Measurements from ENCODE around the gene HDC. TPM values are rescaled to one million over a fixed set of nuclear protein-coding genes. Genes with fewer than 3 reads are reported as not detected.

HDC gene
- total RNA-seq, 2 experiments from 2014 or later, result not detected

- Histone ChIP-seq H3K79me2 (ENCODE audit: insufficient read depth, low read depth, low read length) (no peaks in the 10 kb centered on the region), H2AFZ (ENCODE audit: low read length) (no peak overlapping the region), H3K4me2 (ENCODE audit: low read length) (no peak overlapping the region), H3K9me3 (ENCODE audit: low read length) (no peaks in the 10 kb centered on the region), H3K9me2 (ENCODE audit: insufficient read depth, low read length) (no peaks in the 10 kb centered on the region), H3K4me1 (ENCODE audit: insufficient read depth, low read length, poor library complexity, severe bottlenecking) (no peaks in the 10 kb centered on the region), H4K20me1 (ENCODE audit: insufficient read depth, low read length) (no peaks in the 10 kb centered on the region), H3K36me3 (ENCODE audit: insufficient read depth, low read length) (no peaks in the 10 kb centered on the region), H3K27ac (ENCODE audit: low read depth, low read length, poor library complexity, severe bottlenecking) (no peak overlapping the region), H3K4me3 (ENCODE audit: low read depth, low read length, poor library complexity, severe bottlenecking) (no peak overlapping the region)
- CTCF ChIA-PET (ENCODE audit: unreplicated experiment), result no interaction called here
- BruUV-seq (replicated peaks), result no TSS peak
- no peak for DNase-seq (ENCODE audit: low spot score)
- TF ChIP-seq CTCF (conservative IDR thresholded peaks at IDR 0.05; ENCODE audit: low read length), result no peak
- no peak for TF ChIP-seq EZH2phosphoT487 (IDR thresholded peaks at IDR 0.05; ENCODE audit: borderline replicate concordance, low read depth, low read length)
- intact Hi-C loops (cut with micrococcal nuclease; ENCODE audit: unreplicated experiment), result no loop called here
- POLR2A ChIA-PET, result no interaction called here
These were observed 63.5 kb downstream of the HDC start for GRCh38 chr15:50202003-50202402.

- Histone ChIP-seq H3K4me1 (ENCODE audit: insufficient read depth, low read length, poor library complexity, severe bottlenecking) (peaks cover 36% of the 10 kb centered on the region), H3K4me3 (ENCODE audit: low read depth, low read length, poor library complexity, severe bottlenecking) (no peak overlapping the region), H3K9me2 (ENCODE audit: insufficient read depth, low read length) (no peaks in the 10 kb centered on the region), H3K79me2 (ENCODE audit: insufficient read depth, low read depth, low read length) (no peaks in the 10 kb centered on the region), H3K36me3 (ENCODE audit: insufficient read depth, low read length) (no peaks in the 10 kb centered on the region), H3K4me2 (ENCODE audit: low read length) (no peak overlapping the region), H3K27ac (ENCODE audit: low read depth, low read length, poor library complexity, severe bottlenecking) (no peak overlapping the region), H4K20me1 (ENCODE audit: insufficient read depth, low read length) (no peaks in the 10 kb centered on the region), H3K9me3 (ENCODE audit: low read length) (no peaks in the 10 kb centered on the region), H2AFZ (ENCODE audit: low read length) (no peak overlapping the region)
- BruUV-seq (replicated peaks), result no TSS peak
- no peak for DNase-seq (ENCODE audit: low spot score)
- TF ChIP-seq EZH2phosphoT487 (IDR thresholded peaks at IDR 0.05; ENCODE audit: borderline replicate concordance, low read depth, low read length) (no peak), CTCF (conservative IDR thresholded peaks at IDR 0.05; ENCODE audit: low read length) (no peak)
- ChIA-PET CTCF (ENCODE audit: unreplicated experiment) (no interaction called here), POLR2A (no interaction called here)
- intact Hi-C loops (cut with micrococcal nuclease; ENCODE audit: unreplicated experiment), result no loop called here
These were observed 72.5 kb downstream of the HDC start for GRCh38 chr15:50192926-50193620.

GRCh38 chr15:50192164-50192563, 73.4 kb downstream of the HDC start:
- Histone ChIP-seq H3K36me3 (ENCODE audit: insufficient read depth, low read length) (no peaks in the 10 kb centered on the region), H3K9me3 (ENCODE audit: low read length) (no peaks in the 10 kb centered on the region), H3K4me1 (ENCODE audit: insufficient read depth, low read length, poor library complexity, severe bottlenecking) (peaks cover 36% of the 10 kb centered on the region), H3K79me2 (ENCODE audit: insufficient read depth, low read depth, low read length) (no peaks in the 10 kb centered on the region), H3K9me2 (ENCODE audit: insufficient read depth, low read length) (no peaks in the 10 kb centered on the region), H2AFZ (ENCODE audit: low read length) (no peak overlapping the region), H3K27ac (ENCODE audit: low read depth, low read length, poor library complexity, severe bottlenecking) (no peak overlapping the region), H3K4me2 (ENCODE audit: low read length) (no peak overlapping the region), H3K4me3 (ENCODE audit: low read depth, low read length, poor library complexity, severe bottlenecking) (no peak overlapping the region), H4K20me1 (ENCODE audit: insufficient read depth, low read length) (no peaks in the 10 kb centered on the region)
- DNase-seq (ENCODE audit: low spot score), result no peak
- intact Hi-C loops (cut with micrococcal nuclease; ENCODE audit: unreplicated experiment), result no loop called here
- TF ChIP-seq EZH2phosphoT487 (IDR thresholded peaks at IDR 0.05; ENCODE audit: borderline replicate concordance, low read depth, low read length), result no peak
- TF ChIP-seq CTCF (conservative IDR thresholded peaks at IDR 0.05; ENCODE audit: low read length), result no peak
- no TSS peak for BruUV-seq (replicated peaks)
- CTCF ChIA-PET (ENCODE audit: unreplicated experiment), result no interaction called here
- POLR2A ChIA-PET, result interaction anchor here (0.7 kb wide), 1 partner anchor 44 kb away, joined by 6 read pairs; no protein-coding TSS in a partner anchor
